A673 (cell line): ENCODE measurements around the gene ASTN2.

Source experiments
- EZH2 ChIP-seq: fragments of 200-600 bp; sonication (generic); IDR thresholded peaks from 2 replicates; pipeline ENCODE4 v1.6.1; 2017; ENCODE audit warnings: borderline replicate concordance, low read depth, mild to moderate bottlenecking, mixed read lengths, antibody characterized with exemption, low read length; ENCODE audit not compliant: poor library complexity, severe bottlenecking
- TF ChIP-seq, protein P1 (sequence below): fragments of 300-800, 200-600 bp; sonication (generic); conservative IDR thresholded peaks from 2 replicates; pipeline ENCODE4 v1.5.1; 2017; ENCODE audit warnings: low read depth, mild to moderate bottlenecking, antibody characterized with exemption, low read length, moderate library complexity, mixed read lengths

DNA sequence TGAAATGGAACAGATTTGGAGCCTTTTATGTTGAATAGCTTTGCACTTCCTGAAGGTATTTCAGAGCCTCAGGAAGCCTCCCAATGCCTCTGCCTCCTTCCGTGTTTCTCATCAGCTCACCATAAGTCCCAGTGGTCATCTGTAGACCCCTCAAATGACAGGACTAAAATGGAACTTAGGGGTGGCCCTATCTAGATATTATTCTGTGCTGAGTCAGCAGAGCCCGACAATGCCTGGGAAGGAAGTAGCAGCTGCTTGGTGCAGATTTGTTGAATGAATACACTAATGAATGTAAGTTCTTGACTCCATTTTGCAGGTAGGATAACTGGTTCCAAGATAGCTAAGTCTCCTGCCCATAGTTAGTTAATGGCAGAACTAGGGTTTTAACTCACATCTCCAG, 97.7 kb downstream of the ASTN2 start:
- TF ChIP-seq, protein P1, sequence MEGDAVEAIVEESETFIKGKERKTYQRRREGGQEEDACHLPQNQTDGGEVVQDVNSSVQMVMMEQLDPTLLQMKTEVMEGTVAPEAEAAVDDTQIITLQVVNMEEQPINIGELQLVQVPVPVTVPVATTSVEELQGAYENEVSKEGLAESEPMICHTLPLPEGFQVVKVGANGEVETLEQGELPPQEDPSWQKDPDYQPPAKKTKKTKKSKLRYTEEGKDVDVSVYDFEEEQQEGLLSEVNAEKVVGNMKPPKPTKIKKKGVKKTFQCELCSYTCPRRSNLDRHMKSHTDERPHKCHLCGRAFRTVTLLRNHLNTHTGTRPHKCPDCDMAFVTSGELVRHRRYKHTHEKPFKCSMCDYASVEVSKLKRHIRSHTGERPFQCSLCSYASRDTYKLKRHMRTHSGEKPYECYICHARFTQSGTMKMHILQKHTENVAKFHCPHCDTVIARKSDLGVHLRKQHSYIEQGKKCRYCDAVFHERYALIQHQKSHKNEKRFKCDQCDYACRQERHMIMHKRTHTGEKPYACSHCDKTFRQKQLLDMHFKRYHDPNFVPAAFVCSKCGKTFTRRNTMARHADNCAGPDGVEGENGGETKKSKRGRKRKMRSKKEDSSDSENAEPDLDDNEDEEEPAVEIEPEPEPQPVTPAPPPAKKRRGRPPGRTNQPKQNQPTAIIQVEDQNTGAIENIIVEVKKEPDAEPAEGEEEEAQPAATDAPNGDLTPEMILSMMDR: no peak
- TF ChIP-seq EZH2: no peak
